NCI-H2227 (cell line): ENCODE measurements around the gene TUG1.

Source experiments
- DNase-seq: peaks from one replicate; lab custom pipeline; 2025; ENCODE audit not compliant: unreplicated experiment; lab: John Stamatoyannopoulos, UW

Gene TUG1

GRCh38 chr22:30968924-30969531 lies at the start of gene TUG1:
Gene TUG1, plus strand, starts transcription at chr22:30969265.
- DNase-seq: peak; percentile 96

- DNase-seq: no peak
Observed at GRCh38 chr22:30919973-30920372, 49.1 kb upstream of the TUG1 start.

- DNase-seq: peak; percentile 78
Observed at GRCh38 chr22:30920407-30920806, 48.7 kb upstream of the TUG1 start.

- no peak for DNase-seq
Observed at GRCh38 chr22:30921108-30921507, 48.0 kb upstream of the TUG1 start.

GRCh38 chr22:30922151-30922611 lies 46.9 kb upstream of the TUG1 start:
- DNase-seq: peak; percentile 65

- DNase-seq: no peak
Observed at GRCh38 chr22:30923168-30923900, 45.7 kb upstream of the TUG1 start.

- DNase-seq: no peak
Observed at GRCh38 chr22:30925667-30926066, 43.4 kb upstream of the TUG1 start.

GRCh38 chr22:30926706-30927105 lies 42.4 kb upstream of the TUG1 start:
- no peak for DNase-seq

GRCh38 chr22:30927806-30928205 lies 41.3 kb upstream of the TUG1 start:
- DNase-seq: no peak

GRCh38 chr22:30928401-30928800 lies 40.7 kb upstream of the TUG1 start:
- DNase-seq: no peak

GRCh38 chr22:30930228-30930627 lies 38.8 kb upstream of the TUG1 start:
- no peak for DNase-seq

GRCh38 chr22:30931541-30932300 lies 37.3 kb upstream of the TUG1 start:
- DNase-seq: no peak

- no peak for DNase-seq
Observed at GRCh38 chr22:30932661-30933060, 36.4 kb upstream of the TUG1 start.

- no peak for DNase-seq
Observed at GRCh38 chr22:30933457-30933856, 35.6 kb upstream of the TUG1 start.

- DNase-seq: no peak
Observed at GRCh38 chr22:30934053-30934452, 35.0 kb upstream of the TUG1 start.

- DNase-seq: no peak
Observed at GRCh38 chr22:30940685-30941362, 28.2 kb upstream of the TUG1 start.

- DNase-seq: no peak
Observed at GRCh38 chr22:30941363-30941740, 27.7 kb upstream of the TUG1 start.

GRCh38 chr22:30943368-30943767 lies 25.7 kb upstream of the TUG1 start:
- no peak for DNase-seq

- DNase-seq: no peak
Observed at GRCh38 chr22:30944986-30945385, 24.1 kb upstream of the TUG1 start.

- DNase-seq: no peak
Observed at GRCh38 chr22:30945653-30946052, 23.4 kb upstream of the TUG1 start.

GRCh38 chr22:30946354-30946753 lies 22.7 kb upstream of the TUG1 start:
- no peak for DNase-seq
